A673 (cell line): Measurements from ENCODE around the gene RNGTT.

ENCODE experiments used
- CTCF ChIP-seq: fragments of 300-800, 200-600 bp; sonication (generic); conservative IDR thresholded peaks from 2 replicates; pipeline ENCODE4 v1.5.1; 2017; ENCODE audit warnings: low read depth, mild to moderate bottlenecking, antibody characterized with exemption, low read length, moderate library complexity, mixed read lengths
- EZH2 ChIP-seq: fragments of 200-600 bp; sonication (generic); IDR thresholded peaks from 2 replicates; pipeline ENCODE4 v1.6.1; 2017; ENCODE audit warnings: borderline replicate concordance, low read depth, mild to moderate bottlenecking, mixed read lengths, antibody characterized with exemption, low read length; ENCODE audit not compliant: poor library complexity, severe bottlenecking

- TF ChIP-seq EZH2 (no peak), CTCF (no peak)
Measured at GRCh38 chr6:88577461-88577860, 386.0 kb downstream of the RNGTT start.
